ENCODE measurements around the gene ADRA2C. TPM values are rescaled to one million over a fixed set of nuclear protein-coding genes. Genes with fewer than 3 reads are reported as not detected.

Gene ADRA2C
- polyA plus RNA-seq, 1 donor from 2014 or later: 3.0 TPM

- Histone ChIP-seq H3K4me3 (ENCODE audit: low read length) (no peak overlapping the region), H3K27me3 (ENCODE audit: insufficient read depth, low read depth, low read length) (no peaks in the 10 kb centered on the region), H3K4me2 (ENCODE audit: low read length) (no peak overlapping the region), H3K27ac (ENCODE audit: low read length) (no peak overlapping the region), H3K9ac (ENCODE audit: low read length) (no peak overlapping the region), H3K9me3 (ENCODE audit: low read length) (no peaks in the 10 kb centered on the region), H3K9me2 (ENCODE audit: insufficient read depth, low read length) (no peaks in the 10 kb centered on the region), H3K36me3 (ENCODE audit: insufficient read depth, low read length) (no peaks in the 10 kb centered on the region), H2AFZ (ENCODE audit: low read depth, low read length) (no peak overlapping the region), H4K20me1 (ENCODE audit: insufficient read depth) (no peaks in the 10 kb centered on the region), H3K79me2 (replicated peaks; ENCODE audit: insufficient read depth, low read length) (no peaks in the 10 kb centered on the region), H3F3A (ENCODE audit: insufficient read depth, low read length, poor library complexity, severe bottlenecking) (no peaks in the 10 kb centered on the region)
- TF ChIP-seq CTCF (IDR thresholded peaks at IDR 0.05; ENCODE audit: poor library complexity, severe bottlenecking) (no peak), MXI1 (conservative IDR thresholded peaks at IDR 0.05; ENCODE audit: poor library complexity, severe bottlenecking) (no peak), RAD21 (conservative IDR thresholded peaks at IDR 0.05) (no peak)
These were observed 8.8 kb downstream of the ADRA2C start for GRCh38 chr4:3775005-3775404.

GRCh38 chr4:3775576-3775975, 9.4 kb downstream of the ADRA2C start:
- TF ChIP-seq MXI1 (conservative IDR thresholded peaks at IDR 0.05; ENCODE audit: poor library complexity, severe bottlenecking) (no peak), POLR2AphosphoS5 (IDR thresholded peaks at IDR 0.05) (no peak), SMC3 (conservative IDR thresholded peaks at IDR 0.05; ENCODE audit: poor library complexity) (no peak), EP300 (conservative IDR thresholded peaks at IDR 0.05; ENCODE audit: poor library complexity, severe bottlenecking) (no peak), TAF1 (IDR thresholded peaks at IDR 0.05; ENCODE audit: low read depth) (no peak), RAD21 (conservative IDR thresholded peaks at IDR 0.05) (no peak), EZH2 (IDR thresholded peaks at IDR 0.05; ENCODE audit: borderline replicate concordance, insufficient read depth, low read length, poor library complexity, severe bottlenecking) (no peak), CTCF (IDR thresholded peaks at IDR 0.05; ENCODE audit: poor library complexity, severe bottlenecking) (no peak)
- TF ChIP-seq, protein P1, sequence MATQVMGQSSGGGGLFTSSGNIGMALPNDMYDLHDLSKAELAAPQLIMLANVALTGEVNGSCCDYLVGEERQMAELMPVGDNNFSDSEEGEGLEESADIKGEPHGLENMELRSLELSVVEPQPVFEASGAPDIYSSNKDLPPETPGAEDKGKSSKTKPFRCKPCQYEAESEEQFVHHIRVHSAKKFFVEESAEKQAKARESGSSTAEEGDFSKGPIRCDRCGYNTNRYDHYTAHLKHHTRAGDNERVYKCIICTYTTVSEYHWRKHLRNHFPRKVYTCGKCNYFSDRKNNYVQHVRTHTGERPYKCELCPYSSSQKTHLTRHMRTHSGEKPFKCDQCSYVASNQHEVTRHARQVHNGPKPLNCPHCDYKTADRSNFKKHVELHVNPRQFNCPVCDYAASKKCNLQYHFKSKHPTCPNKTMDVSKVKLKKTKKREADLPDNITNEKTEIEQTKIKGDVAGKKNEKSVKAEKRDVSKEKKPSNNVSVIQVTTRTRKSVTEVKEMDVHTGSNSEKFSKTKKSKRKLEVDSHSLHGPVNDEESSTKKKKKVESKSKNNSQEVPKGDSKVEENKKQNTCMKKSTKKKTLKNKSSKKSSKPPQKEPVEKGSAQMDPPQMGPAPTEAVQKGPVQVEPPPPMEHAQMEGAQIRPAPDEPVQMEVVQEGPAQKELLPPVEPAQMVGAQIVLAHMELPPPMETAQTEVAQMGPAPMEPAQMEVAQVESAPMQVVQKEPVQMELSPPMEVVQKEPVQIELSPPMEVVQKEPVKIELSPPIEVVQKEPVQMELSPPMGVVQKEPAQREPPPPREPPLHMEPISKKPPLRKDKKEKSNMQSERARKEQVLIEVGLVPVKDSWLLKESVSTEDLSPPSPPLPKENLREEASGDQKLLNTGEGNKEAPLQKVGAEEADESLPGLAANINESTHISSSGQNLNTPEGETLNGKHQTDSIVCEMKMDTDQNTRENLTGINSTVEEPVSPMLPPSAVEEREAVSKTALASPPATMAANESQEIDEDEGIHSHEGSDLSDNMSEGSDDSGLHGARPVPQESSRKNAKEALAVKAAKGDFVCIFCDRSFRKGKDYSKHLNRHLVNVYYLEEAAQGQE (IDR thresholded peaks at IDR 0.05; ENCODE audit: borderline replicate concordance): no peak
- no peaks in the 10 kb centered on the region for H3K9me3 ChIP-seq (ENCODE audit: low read length)
- no peak overlapping the region for H3K27ac ChIP-seq (ENCODE audit: low read length)
- no peak overlapping the region for H2AFZ ChIP-seq (ENCODE audit: low read depth, low read length)
- H3K9me2 ChIP-seq (ENCODE audit: insufficient read depth, low read length): no peaks in the 10 kb centered on the region
- H3K9ac ChIP-seq (ENCODE audit: low read length): no peak overlapping the region
- H3K27me3 ChIP-seq (ENCODE audit: insufficient read depth, low read depth, low read length): no peaks in the 10 kb centered on the region
- no peak overlapping the region for H3K4me3 ChIP-seq (ENCODE audit: low read length)
- no peaks in the 10 kb centered on the region for H4K20me1 ChIP-seq (ENCODE audit: insufficient read depth)
- no peaks in the 10 kb centered on the region for H3K79me2 ChIP-seq (replicated peaks; ENCODE audit: insufficient read depth, low read length)
- H3K36me3 ChIP-seq (ENCODE audit: insufficient read depth, low read length): no peaks in the 10 kb centered on the region
- H3F3A ChIP-seq (ENCODE audit: insufficient read depth, low read length, poor library complexity, severe bottlenecking): no peaks in the 10 kb centered on the region
- H3K4me2 ChIP-seq (ENCODE audit: low read length): no peak overlapping the region

All from neural cell (in vitro differentiated cells).